Activated T-cell treated with anti-CD3 and anti-CD28 coated beads, Interleukin-2, amount 50 U/mL, for 72 hours (primary cell): ENCODE results near the gene PPP1R3D. TPM values are rescaled to one million over a fixed set of nuclear protein-coding genes. Genes with fewer than 3 reads are reported as not detected.
A peak's percentile ranks its signal among the peaks of the same experiment; 100 is the strongest.

Source experiments
- ATAC-seq, 2 donors: fragments of 150-1000 bp; cut with Tn5 transposase; replicated peaks in 1 of 2; 2 replicates each; pipeline ENCODE4 v1.10.0; 2021; ENCODE audit warnings: moderate library complexity in 2 of 2, mild to moderate bottlenecking in 1 of 2
- DNase-seq, 2 donors: peaks; one replicate each; pipeline ENCODE4 v3.0.0; 2021 to 2022; ENCODE audit warnings: mixed read lengths in 1 of 2
- H3K27ac Mint-ChIP-seq: one replicate; pipeline ENCODE4 v1.8.0; 2022; ENCODE audit warnings: mild to moderate bottlenecking, moderate library complexity, mixed read lengths
- H3K27me3 Mint-ChIP-seq: one replicate; pipeline ENCODE4 v1.8.0; 2022; ENCODE audit warnings: low read depth, mixed read lengths
- H3K36me3 Mint-ChIP-seq, 2 donors: one replicate each; pipeline ENCODE4 v1.8.0; 2022; ENCODE audit warnings: mixed read lengths in 2 of 2, mild to moderate bottlenecking in 1 of 2; ENCODE audit not compliant: insufficient read depth in 2 of 2
- H3K4me1 Mint-ChIP-seq: one replicate; pipeline ENCODE4 v1.8.0; 2022; ENCODE audit warnings: low read depth, mixed read lengths
- H3K4me3 Mint-ChIP-seq, 2 donors: one replicate each; pipeline ENCODE4 v1.8.0; 2022; ENCODE audit warnings: mild to moderate bottlenecking in 2 of 2, mixed read lengths in 2 of 2, moderate library complexity in 2 of 2
- H3K9me3 Mint-ChIP-seq, 2 donors: one replicate each; pipeline ENCODE4 v1.8.0; 2022; ENCODE audit warnings: mixed read lengths in 2 of 2
- total RNA-seq, 2 donors: library from RNA; stranded (reverse); gene quantifications; one replicate each; pipeline ENCODE4 v1.2.3, GENCODE V29; 2022

The PPP1R3D gene
- total RNA-seq, 2 donors from 2014 or later, result 5.7 to 6.2 TPM

DNA sequence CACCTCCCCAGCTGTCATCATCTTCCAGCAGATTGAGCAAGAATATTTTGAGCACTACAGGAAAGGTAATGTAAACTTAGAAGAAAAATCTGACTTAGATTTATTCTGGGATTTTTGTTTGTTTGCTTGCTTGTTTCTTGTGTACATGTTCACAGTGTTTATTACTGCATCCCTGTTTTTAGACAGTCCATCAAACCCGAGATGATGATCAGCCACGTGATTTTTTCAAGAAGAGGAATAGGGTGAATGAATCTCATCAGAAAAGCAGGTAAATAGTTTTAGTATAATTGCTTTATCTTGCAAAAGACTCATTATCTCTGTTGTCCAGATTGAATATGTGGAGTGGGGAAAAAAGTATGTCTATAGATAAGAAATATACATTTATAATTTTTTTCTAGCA is 2.1 kb upstream of the PPP1R3D start:
- Mint-ChIP-seq H3K36me3 (peaks cover 2 to 7% of the 10 kb centered on the region in 2 donors), H3K4me1 (peaks cover 33% of the 10 kb centered on the region), H3K27ac (no peak overlapping the region), H3K4me3 (no peak overlapping the region), H3K27me3 (no peaks in the 10 kb centered on the region), H3K9me3 (no peaks in the 10 kb centered on the region)
- ATAC-seq, result no peak
- DNase-seq, result no peak

- H3K36me3 Mint-ChIP-seq, result peaks cover 2 to 7% of the 10 kb centered on the region in 2 donors
- H3K27ac Mint-ChIP-seq, result peak overlapping the region; percentile 98
- H3K4me3 Mint-ChIP-seq, result peak overlapping the region; percentile 95 to 97
- no peaks in the 10 kb centered on the region for H3K9me3 Mint-ChIP-seq
- H3K27me3 Mint-ChIP-seq, result no peaks in the 10 kb centered on the region
- peaks cover 37% of the 10 kb centered on the region for H3K4me1 Mint-ChIP-seq
- DNase-seq (no peak), ATAC-seq (no peak)
Observed at GRCh38 chr20:59940956-59941294, 820 bp upstream of the PPP1R3D start.

GRCh38 chr20:59939879-59940128 is 301 bp downstream of the PPP1R3D start:
- no peaks in the 10 kb centered on the region for H3K9me3 Mint-ChIP-seq
- H3K4me1 Mint-ChIP-seq, result peaks cover 37% of the 10 kb centered on the region
- no peaks in the 10 kb centered on the region for H3K27me3 Mint-ChIP-seq
- peak overlapping the region; percentile 95 to 97 for H3K4me3 Mint-ChIP-seq
- ATAC-seq (peak; percentile 26 to 28), DNase-seq (peak; percentile 19 to 36)
- peak overlapping the region; percentile 98 for H3K27ac Mint-ChIP-seq
- peaks cover 2 to 6% of the 10 kb centered on the region in 2 donors for H3K36me3 Mint-ChIP-seq

DNA sequence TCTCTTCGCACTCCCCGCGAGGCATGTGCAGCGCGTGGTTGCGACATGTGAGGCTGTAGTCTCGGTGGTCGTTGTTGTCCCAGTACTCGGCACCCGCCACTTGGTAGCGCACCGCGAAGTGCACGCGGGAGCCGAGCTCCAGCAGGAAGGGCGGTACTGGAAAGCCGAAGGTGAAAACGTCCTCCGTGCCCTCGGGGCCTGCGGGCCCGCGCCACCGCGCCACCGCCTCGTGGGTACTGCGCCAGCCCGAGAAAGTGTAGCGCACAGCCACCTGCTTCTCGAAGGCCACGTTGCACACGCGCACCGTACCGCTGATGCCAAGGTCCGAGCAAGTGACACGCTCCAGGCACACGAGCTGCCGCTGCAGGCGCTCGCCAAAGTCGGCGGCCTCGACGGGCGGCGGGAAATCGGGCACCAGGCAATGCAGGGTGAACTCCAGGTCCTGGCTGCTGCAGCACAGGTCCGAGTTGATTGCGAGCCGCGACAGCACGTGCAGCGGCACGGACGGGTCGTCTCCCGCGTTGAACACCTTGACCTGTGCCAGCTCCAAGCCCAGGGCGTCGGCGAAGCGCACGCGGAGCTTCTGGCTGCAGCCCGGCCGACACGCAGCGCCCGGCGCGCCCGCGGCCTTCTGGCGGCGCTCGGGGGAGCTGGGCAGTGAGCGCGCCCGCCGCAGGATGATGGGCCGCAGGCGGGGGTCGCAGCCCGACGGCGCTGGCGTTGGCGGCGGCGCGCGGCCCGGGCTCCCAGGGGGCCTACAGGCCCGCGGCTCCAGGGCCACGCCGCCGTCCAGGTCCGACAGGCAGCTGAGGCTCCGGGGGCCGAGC is 840 bp downstream of the PPP1R3D start:
- Mint-ChIP-seq H3K27me3 (no peaks in the 10 kb centered on the region), H3K4me1 (peaks cover 37% of the 10 kb centered on the region), H3K36me3 (peaks cover 2 to 3% of the 10 kb centered on the region in 2 donors), H3K9me3 (no peaks in the 10 kb centered on the region), H3K4me3 (peak overlapping the region; percentile 95 to 97), H3K27ac (no peak overlapping the region)
- ATAC-seq (no peak), DNase-seq (peak in 1 of 2 donors; percentile 2)

- DNase-seq, result no peak
- H3K27me3 Mint-ChIP-seq, result no peaks in the 10 kb centered on the region
- H3K4me3 Mint-ChIP-seq, result peak overlapping the region; percentile 76 to 88
- no peak for ATAC-seq
- H3K27ac Mint-ChIP-seq, result no peak overlapping the region
- H3K36me3 Mint-ChIP-seq, result peaks cover 2 to 3% of the 10 kb centered on the region in 2 donors
- no peaks in the 10 kb centered on the region for H3K9me3 Mint-ChIP-seq
- H3K4me1 Mint-ChIP-seq, result peaks cover 37% of the 10 kb centered on the region
Observed at GRCh38 chr20:59938696-59939051, 1.4 kb downstream of the PPP1R3D start.

DNA sequence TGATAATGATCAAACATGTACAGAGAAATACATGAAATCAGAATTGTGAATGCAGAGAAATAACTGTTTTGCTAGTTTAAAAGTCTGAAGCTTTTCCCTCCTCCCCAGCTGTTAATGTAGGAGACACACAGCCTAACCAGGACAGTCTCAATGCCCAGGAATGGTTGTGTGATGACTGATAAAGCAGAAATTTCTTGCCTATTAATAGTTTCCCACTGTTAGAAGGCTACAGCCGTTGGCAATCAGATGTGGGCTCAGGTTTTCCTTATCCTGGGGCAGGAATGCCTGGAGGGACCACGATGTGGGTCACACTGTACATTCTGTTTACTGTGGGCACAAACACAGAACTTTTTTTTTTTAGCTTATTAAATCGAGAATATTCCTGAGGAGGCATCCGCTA is 1.9 kb downstream of the PPP1R3D start:
- ATAC-seq (no peak), DNase-seq (no peak)
- no peaks in the 10 kb centered on the region for H3K9me3 Mint-ChIP-seq
- no peak overlapping the region for H3K27ac Mint-ChIP-seq
- H3K4me1 Mint-ChIP-seq, result peaks cover 37% of the 10 kb centered on the region
- peak overlapping the region; percentile 76 to 88 for H3K4me3 Mint-ChIP-seq
- H3K36me3 Mint-ChIP-seq, result peaks cover 2 to 3% of the 10 kb centered on the region in 2 donors
- no peaks in the 10 kb centered on the region for H3K27me3 Mint-ChIP-seq

DNA sequence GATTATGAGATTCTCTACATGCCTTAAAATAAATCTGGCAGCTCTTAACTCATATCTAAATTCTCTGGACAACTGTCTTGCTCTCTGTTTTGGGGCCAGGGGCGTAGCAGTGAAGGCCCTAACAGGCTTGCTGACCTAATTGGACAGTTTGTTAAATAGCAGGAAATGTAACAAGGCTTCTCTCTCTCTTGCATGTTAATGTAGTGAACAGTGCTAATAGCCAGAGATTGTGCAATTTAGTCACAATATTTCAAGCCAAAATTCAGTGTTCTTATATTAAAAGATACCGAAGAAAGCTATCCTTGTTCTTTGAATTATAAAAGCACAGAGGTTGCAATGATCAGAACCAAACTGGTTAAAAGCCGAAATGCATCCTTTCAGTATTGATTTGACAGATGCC is 3.0 kb downstream of the PPP1R3D start:
- H3K4me1 Mint-ChIP-seq, result peaks cover 35% of the 10 kb centered on the region

GRCh38 chr20:59936409-59936808 is 3.7 kb downstream of the PPP1R3D start:
- Mint-ChIP-seq H3K9me3 (no peaks in the 10 kb centered on the region), H3K4me3 (no peak overlapping the region), H3K27me3 (no peaks in the 10 kb centered on the region), H3K36me3 (peaks cover 2 to 3% of the 10 kb centered on the region in 2 donors), H3K27ac (no peak overlapping the region), H3K4me1 (peaks cover 35% of the 10 kb centered on the region)
- ATAC-seq, result no peak
- no peak for DNase-seq

More for the DNA sequence above, 3.0 kb downstream of the PPP1R3D start:
- Mint-ChIP-seq H3K27me3 (no peaks in the 10 kb centered on the region), H3K9me3 (no peaks in the 10 kb centered on the region), H3K4me3 (peak overlapping the region in 1 of 2 donors; percentile 10), H3K27ac (no peak overlapping the region), H3K36me3 (peaks cover 2 to 3% of the 10 kb centered on the region in 2 donors)
- ATAC-seq (no peak), DNase-seq (no peak)

GRCh38 chr20:59935457-59936185 is 4.5 kb downstream of the PPP1R3D start:
- H3K27ac Mint-ChIP-seq, result no peak overlapping the region

GRCh38 chr20:59933849-59934585 is 6.1 kb downstream of the PPP1R3D start:
- peak overlapping the region; percentile 82 to 84 for H3K4me3 Mint-ChIP-seq
- H3K27ac Mint-ChIP-seq, result no peak overlapping the region

More at GRCh38 chr20:59935457-59936185, 4.5 kb downstream of the PPP1R3D start:
- Mint-ChIP-seq H3K27me3 (no peaks in the 10 kb centered on the region), H3K4me1 (peaks cover 34% of the 10 kb centered on the region), H3K36me3 (peaks cover 2 to 3% of the 10 kb centered on the region in 2 donors), H3K4me3 (no peak overlapping the region), H3K9me3 (no peaks in the 10 kb centered on the region)
- DNase-seq, result no peak
- ATAC-seq, result no peak

GRCh38 chr20:59933296-59933848 is 6.7 kb downstream of the PPP1R3D start, which contains the start of gene SYCP2:
TSS of gene SYCP2 (minus strand) at chr20:59933637. CDS start at chr20:59922413, 11,224 bp downstream.
- ATAC-seq, result peak; percentile 76 to 80
- Mint-ChIP-seq H3K27ac (no peak within 1 kb of the TSS), H3K9me3 (no peaks in the 10 kb centered on the region)

More at GRCh38 chr20:59933849-59934585, 6.1 kb downstream of the PPP1R3D start:
- Mint-ChIP-seq H3K27me3 (no peaks in the 10 kb centered on the region), H3K36me3 (peaks cover 2 to 3% of the 10 kb centered on the region in 2 donors), H3K4me1 (peaks cover 34% of the 10 kb centered on the region), H3K9me3 (no peaks in the 10 kb centered on the region)
- DNase-seq, result peak; percentile 84 to 90
- ATAC-seq, result peak; percentile 86 to 93

DNA sequence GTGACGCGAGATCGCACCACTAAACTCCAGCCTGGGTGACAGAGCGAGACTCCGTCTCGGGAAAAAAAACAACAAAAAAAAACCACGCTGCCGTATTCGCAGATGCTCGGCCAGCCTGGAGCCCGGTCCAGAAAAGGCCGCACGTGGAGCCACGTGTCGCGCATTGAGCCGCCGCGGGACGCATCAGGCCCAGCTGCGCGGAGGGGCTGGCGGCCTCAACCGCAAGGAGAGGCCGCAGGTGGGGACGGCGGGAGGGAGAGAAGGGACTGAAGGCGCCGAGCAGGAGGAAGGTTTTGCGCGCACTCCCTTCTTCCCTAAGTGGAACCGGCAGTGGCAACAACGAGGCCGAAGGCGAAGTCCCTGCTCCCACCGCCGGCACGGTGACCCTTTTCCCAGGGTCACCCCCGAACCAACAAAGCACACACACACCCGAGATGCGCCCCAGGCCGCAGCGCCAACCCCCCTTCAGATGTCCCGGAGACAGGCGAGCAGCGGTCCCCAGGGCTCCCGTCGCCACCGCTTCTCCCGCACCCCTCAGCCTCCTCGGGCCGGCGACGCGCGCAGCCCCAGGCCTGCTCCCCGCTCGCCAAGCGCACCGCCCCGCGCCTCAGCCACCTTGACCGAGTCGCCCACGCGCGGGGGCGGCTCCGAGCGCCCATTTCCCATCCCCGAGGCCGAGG is 7.3 kb downstream of the PPP1R3D start:
- Mint-ChIP-seq H3K27ac (no peak overlapping the region), H3K27me3 (no peaks in the 10 kb centered on the region), H3K36me3 (no peaks in the 10 kb centered on the region), H3K4me1 (peaks cover 22% of the 10 kb centered on the region), H3K4me3 (peak overlapping the region in 1 of 2 donors; percentile 63), H3K9me3 (no peaks in the 10 kb centered on the region)
- ATAC-seq (no peak), DNase-seq (no peak)

More at GRCh38 chr20:59933296-59933848, 6.7 kb downstream of the PPP1R3D start, which contains the start of gene SYCP2:
- Mint-ChIP-seq H3K4me3 (peak within 1 kb of the TSS; percentile 82 to 84), H3K4me1 (peaks cover 28% of the 10 kb centered on the region), H3K36me3 (no peaks in the 10 kb centered on the region), H3K27me3 (no peaks in the 10 kb centered on the region)
- peak; percentile 65 to 69 for DNase-seq
